DND-41 (cell line): ENCODE results near the gene MRPS14.

Source experiments
- ATAC-seq: fragments of 200-7000 bp; cut with Tn5 transposase; 3 replicates; pipeline ENCODE4 v1.9.1; 2021; ENCODE audit warnings: low read depth; ENCODE audit not compliant: insufficient read depth
- DNase-seq: peaks from one replicate; pipeline ENCODE4 v3.0.0-alpha.2; 2020
- H2AFZ ChIP-seq: 2 replicates; pipeline ENCODE4 v1.6.0; 2012; ENCODE audit warnings: low read depth, low read length
- H3K27ac ChIP-seq: 2 replicates; pipeline ENCODE4 v1.5.1; 2012; ENCODE audit warnings: low read length, inconsistent platforms
- H3K27me3 ChIP-seq: fragments of 200-600 bp; sonication (generic); 2 replicates; pipeline ENCODE4 v1.6.0; 2012; ENCODE audit warnings: low read length, mild to moderate bottlenecking, inconsistent platforms; ENCODE audit not compliant: insufficient read depth, poor library complexity
- H3K36me3 ChIP-seq: 2 replicates; pipeline ENCODE4 v1.5.1; 2012; ENCODE audit warnings: low read length, inconsistent platforms; ENCODE audit not compliant: insufficient read depth
- H3K4me1 ChIP-seq: 2 replicates; pipeline ENCODE4 v1.5.1; 2012; ENCODE audit warnings: mild to moderate bottlenecking, low read length; ENCODE audit not compliant: insufficient read depth
- H3K4me2 ChIP-seq: 2 replicates; pipeline ENCODE4 v1.6.0; 2012; ENCODE audit warnings: mild to moderate bottlenecking, moderate library complexity, low read length, inconsistent platforms; ENCODE audit not compliant: insufficient read depth
- H3K4me3 ChIP-seq, 2 experiments: fragments of 200-600 bp in 1 of 2; shearing (Covaris generic) in 1 of 2; 2 replicates each; pipeline ENCODE4 v1.5.1; 2012 to 2016; ENCODE audit warnings: inconsistent platforms in 2 of 2, low read length in 2 of 2, mild to moderate bottlenecking in 2 of 2, low read depth in 1 of 2, moderate library complexity in 1 of 2
- H3K79me2 ChIP-seq: 2 replicates; pipeline ENCODE4 v1.6.0; 2012; ENCODE audit warnings: low read length, inconsistent platforms; ENCODE audit not compliant: insufficient read depth
- H3K9ac ChIP-seq: 2 replicates; pipeline ENCODE4 v1.6.0; 2012; ENCODE audit warnings: low read depth, mild to moderate bottlenecking, inconsistent platforms, low read length, moderate library complexity
- H3K9me3 ChIP-seq: 2 replicates; pipeline ENCODE4 v1.5.1; 2012; ENCODE audit warnings: low read length, moderate library complexity, mild to moderate bottlenecking, inconsistent platforms; ENCODE audit not compliant: insufficient read depth, severe bottlenecking
- H4K20me1 ChIP-seq: 2 replicates; pipeline ENCODE4 v1.6.0; 2012; ENCODE audit warnings: low read length; ENCODE audit not compliant: insufficient read depth
- CTCF ChIP-seq: IDR thresholded peaks from 2 replicates; pipeline ENCODE4 v1.5.1; 2012; ENCODE audit warnings: borderline replicate concordance, low read length, moderate library complexity, mild to moderate bottlenecking; ENCODE audit not compliant: poor library complexity, severe bottlenecking; ENCODE audit errors: extremely low read depth
- EZH2 ChIP-seq: IDR thresholded peaks from 3 replicates; pipeline ENCODE4 v1.6.1; 2012; ENCODE audit warnings: borderline replicate concordance, low read depth, mild to moderate bottlenecking, moderate library complexity, low read length, inconsistent platforms; ENCODE audit not compliant: severe bottlenecking

MRPS14 gene

GRCh38 chr1:174999936-175000696 lies 23.1 kb downstream of the MRPS14 start, which contains the start of gene CACYBP:
CACYBP (plus strand) TSS chr1:174999947; CDS start chr1:175000181, 234 bp downstream.
- H3K36me3 ChIP-seq = peaks cover 19% of the 10 kb centered on the region
- H3K9me3 ChIP-seq = no peaks in the 10 kb centered on the region
- TF ChIP-seq CTCF (no peak), EZH2 (no peak)
- peak within 1 kb of the TSS; percentile 63 to 94 for H3K4me3 ChIP-seq
- H3K4me1 ChIP-seq = peaks cover 57% of the 10 kb centered on the region
- no peaks in the 10 kb centered on the region for H3K27me3 ChIP-seq
- ATAC-seq (peak; percentile 73; the same call in 2 of the 3 replicates), DNase-seq (no peak)
- peak within 1 kb of the TSS; percentile 74 for H2AFZ ChIP-seq
- peak within 1 kb of the TSS; percentile 94 for H3K27ac ChIP-seq
- H4K20me1 ChIP-seq = peaks cover 40% of the 10 kb centered on the region; the same call in 1 of the 2 replicates
- H3K9ac ChIP-seq = peak within 1 kb of the TSS; percentile 96
- H3K79me2 ChIP-seq = peaks cover 68% of the 10 kb centered on the region
- H3K4me2 ChIP-seq = peak within 1 kb of the TSS; percentile 85

GRCh38 chr1:174999216-174999935 lies 23.8 kb downstream of the MRPS14 start:
- H3K79me2 ChIP-seq = peaks cover 60% of the 10 kb centered on the region
- H3K27ac ChIP-seq = peak overlapping the region; percentile 94

GRCh38 chr1:174998569-174999215 lies 24.5 kb downstream of the MRPS14 start:
- Histone ChIP-seq H3K4me1 (peaks cover 49% of the 10 kb centered on the region), H2AFZ (peak overlapping the region; percentile 72), H3K9ac (peak overlapping the region; percentile 96), H3K27ac (peak overlapping the region; percentile 94), H3K27me3 (no peaks in the 10 kb centered on the region), H3K4me2 (peak overlapping the region; percentile 85), H3K36me3 (peaks cover 11% of the 10 kb centered on the region), H3K79me2 (peaks cover 53% of the 10 kb centered on the region), H4K20me1 (peaks cover 27% of the 10 kb centered on the region; the same call in 1 of the 2 replicates), H3K9me3 (no peaks in the 10 kb centered on the region), H3K4me3 (peak overlapping the region; percentile 57 to 67)
- DNase-seq = peak; percentile 63
- TF ChIP-seq CTCF = peak; percentile 86
- no peak for TF ChIP-seq EZH2
- 0 out of 3 replicates have a peak, but pooled peaks have one; percentile 0 for ATAC-seq

More at GRCh38 chr1:174999216-174999935, 23.8 kb downstream of the MRPS14 start:
- ATAC-seq = peak; percentile 83
- Histone ChIP-seq H3K4me3 (peak overlapping the region; percentile 57 to 94), H2AFZ (peak overlapping the region; percentile 72), H3K4me2 (peak overlapping the region; percentile 85), H3K36me3 (peaks cover 12% of the 10 kb centered on the region), H3K27me3 (no peaks in the 10 kb centered on the region), H3K9ac (peak overlapping the region; percentile 96), H3K9me3 (no peaks in the 10 kb centered on the region), H4K20me1 (peaks cover 33% of the 10 kb centered on the region; the same call in 1 of the 2 replicates), H3K4me1 (peaks cover 56% of the 10 kb centered on the region)
- DNase-seq = peak; percentile 97
- TF ChIP-seq EZH2 = no peak
- no peak for TF ChIP-seq CTCF
